GM12872 (cell line): Measurements from ENCODE around the gene TMTC1.

Experiments
- CTCF ChIP-seq: IDR thresholded peaks from 3 replicates; pipeline ENCODE4 v1.5.1; 2011; ENCODE audit warnings: low read depth, mild to moderate bottlenecking, low read length, moderate library complexity; ENCODE audit not compliant: insufficient read depth

TMTC1 gene

GRCh38 chr12:29735604-29736003, 48.1 kb downstream of the TMTC1 start:
- no peak for TF ChIP-seq CTCF

- TF ChIP-seq CTCF = no peak
Observed at GRCh38 chr12:29734734-29735133, 49.0 kb downstream of the TMTC1 start.

GRCh38 chr12:29734305-29734704, 49.4 kb downstream of the TMTC1 start:
- TF ChIP-seq CTCF = no peak

GRCh38 chr12:29733501-29733900, 50.2 kb downstream of the TMTC1 start:
- TF ChIP-seq CTCF = no peak

- TF ChIP-seq CTCF = no peak
Observed at GRCh38 chr12:29733060-29733459, 50.7 kb downstream of the TMTC1 start.

- TF ChIP-seq CTCF = no peak
Observed at GRCh38 chr12:29732593-29732992, 51.1 kb downstream of the TMTC1 start.

GRCh38 chr12:29732191-29732590, 51.6 kb downstream of the TMTC1 start:
- no peak for TF ChIP-seq CTCF

GRCh38 chr12:29731591-29731990, 52.2 kb downstream of the TMTC1 start:
- TF ChIP-seq CTCF = no peak
